ENCODE measurements around the gene ERC1.
"Not testable (repeated sequence)": the region's sequence is repeated elsewhere in the genome, so short reads cannot be mapped to it uniquely, and the experiment has no call there.

Gene ERC1

DNA sequence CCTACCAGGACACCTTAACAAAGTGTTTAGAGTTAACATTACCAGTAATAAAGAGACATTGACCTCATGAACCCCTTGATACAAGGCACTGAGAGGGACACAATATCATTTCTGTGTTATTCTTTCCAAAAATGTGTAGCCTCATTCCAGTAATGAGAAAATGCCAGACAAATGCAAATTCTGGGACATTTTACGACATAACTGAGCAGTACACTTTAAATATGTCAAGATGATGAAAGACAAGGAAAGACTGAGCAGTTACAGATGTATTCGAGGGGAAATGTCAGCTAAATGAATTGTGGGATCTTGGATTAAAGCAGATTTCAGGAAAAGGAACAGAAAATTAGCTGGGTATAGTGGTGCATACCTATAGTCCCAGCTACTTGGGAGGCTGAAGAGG, 255.6 kb downstream of the ERC1 start:
- DNase-seq, result peak; percentile 67

DNA sequence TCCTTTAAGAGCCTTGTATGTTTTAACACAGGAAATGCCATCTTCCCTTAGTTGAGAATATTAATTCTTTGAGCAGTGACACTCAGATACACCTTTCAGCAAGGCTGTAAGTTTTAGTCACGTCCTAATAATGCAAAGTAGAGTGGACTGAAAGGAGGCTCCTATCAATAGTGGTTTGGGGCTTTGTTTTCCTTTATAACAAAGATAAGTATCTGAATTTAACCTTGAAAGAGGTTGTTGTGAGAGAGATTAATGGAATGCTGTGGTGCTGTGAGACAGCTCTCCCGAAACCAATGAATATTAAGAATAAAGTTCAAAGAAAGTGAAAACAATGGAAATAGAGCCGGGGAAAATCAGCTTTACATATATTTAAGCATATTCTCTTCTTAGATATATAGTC, 259.6 kb downstream of the ERC1 start:
- DNase-seq, result no peak

DNA sequence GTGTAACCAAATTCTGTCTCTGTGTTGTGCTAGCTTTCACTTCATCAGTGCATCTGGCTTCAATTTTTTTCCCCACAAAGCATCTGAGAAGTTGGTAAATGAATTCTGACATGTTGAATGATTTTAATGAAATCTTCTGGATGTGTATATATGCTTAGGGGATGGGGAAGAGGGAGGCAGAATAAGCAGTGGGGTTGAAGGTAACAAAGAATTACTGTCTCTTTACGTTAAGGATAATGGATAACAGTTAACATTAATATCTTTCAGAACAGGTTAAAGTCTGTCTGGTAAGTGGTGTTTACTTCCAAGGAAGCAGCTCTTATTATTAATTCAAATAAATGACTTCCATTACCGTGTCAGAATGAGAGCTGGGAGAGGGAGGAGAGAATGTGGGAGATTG, 261.7 kb downstream of the ERC1 start:
- no peak for DNase-seq

DNA sequence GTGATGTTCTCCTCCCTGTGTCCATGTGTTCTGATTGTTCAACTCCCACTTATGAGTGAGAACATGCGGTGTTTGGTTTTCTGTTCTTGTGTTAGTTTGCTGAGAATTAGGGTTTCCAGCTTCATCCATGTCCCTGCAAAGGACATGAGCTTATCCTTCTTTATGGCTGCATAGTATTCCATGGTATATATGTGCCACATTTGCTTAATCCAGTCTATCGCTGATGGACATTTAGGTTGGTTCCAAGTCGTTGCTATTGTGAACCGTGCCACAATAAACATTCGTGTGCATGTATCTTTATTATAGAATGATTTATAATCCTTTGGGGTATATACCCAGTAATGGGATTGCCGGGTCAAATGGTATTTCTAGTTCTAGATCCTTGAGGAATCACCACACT, 264.1 kb downstream of the ERC1 start:
- DNase-seq, result not testable (repeated sequence)

DNA sequence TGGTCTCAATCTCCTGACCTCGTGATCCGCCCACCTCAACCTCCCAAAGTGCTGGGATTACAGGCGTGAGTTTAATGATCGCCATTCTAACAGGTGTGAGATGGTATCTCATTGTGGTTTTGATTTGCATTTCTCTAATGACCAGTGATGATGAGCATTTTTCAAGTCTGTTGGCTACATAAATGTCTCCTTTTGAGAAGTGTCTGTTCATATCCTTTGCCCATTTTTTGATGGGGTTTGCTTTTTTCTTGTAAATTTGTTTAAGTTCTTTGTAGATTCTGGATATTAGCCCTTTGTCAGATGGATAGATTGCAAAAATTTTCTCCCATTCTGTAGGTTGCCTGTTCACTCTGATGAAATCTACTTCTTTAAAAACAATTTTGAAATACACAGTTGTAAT, 264.8 kb downstream of the ERC1 start:
- DNase-seq, result not testable (repeated sequence)

DNA sequence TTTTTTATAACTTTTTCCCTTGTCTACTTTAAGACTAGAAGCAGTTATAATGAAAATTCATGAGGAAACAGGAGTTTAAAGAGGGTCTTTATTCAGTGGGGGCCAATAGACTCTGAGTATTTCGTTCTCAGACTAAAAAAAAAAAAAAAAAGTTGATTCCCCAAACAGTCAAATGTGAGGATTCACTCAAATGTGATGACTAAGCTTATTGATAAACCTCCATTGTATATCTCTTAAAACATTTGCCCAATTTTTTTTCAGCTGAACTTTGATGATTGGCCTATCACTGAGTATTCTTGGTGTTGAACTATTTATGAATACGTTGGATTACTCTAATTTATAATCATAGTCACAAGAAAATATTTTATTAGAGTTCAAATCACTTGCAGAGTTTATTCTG, 265.3 kb downstream of the ERC1 start:
- no peak for DNase-seq

DNA sequence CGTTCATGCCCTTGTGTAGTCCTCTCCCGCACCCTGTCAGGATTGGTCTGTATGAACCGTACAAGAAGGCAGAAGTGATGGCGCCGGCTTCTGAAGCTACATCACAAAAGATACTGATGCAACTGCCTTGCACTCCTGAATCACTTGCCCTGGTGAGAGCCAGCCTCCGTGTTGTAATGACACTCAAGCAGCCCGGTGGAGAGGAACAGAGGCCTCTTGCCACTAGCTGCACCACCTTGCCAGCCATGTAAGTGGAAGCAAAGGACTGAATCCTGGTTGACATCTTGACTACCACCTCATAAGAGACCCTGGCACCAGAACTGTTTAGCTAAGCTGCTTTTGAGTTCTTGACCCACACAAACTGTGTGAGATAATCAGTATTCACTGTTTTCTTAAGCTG, 266.0 kb downstream of the ERC1 start:
- no peak for DNase-seq

DNA sequence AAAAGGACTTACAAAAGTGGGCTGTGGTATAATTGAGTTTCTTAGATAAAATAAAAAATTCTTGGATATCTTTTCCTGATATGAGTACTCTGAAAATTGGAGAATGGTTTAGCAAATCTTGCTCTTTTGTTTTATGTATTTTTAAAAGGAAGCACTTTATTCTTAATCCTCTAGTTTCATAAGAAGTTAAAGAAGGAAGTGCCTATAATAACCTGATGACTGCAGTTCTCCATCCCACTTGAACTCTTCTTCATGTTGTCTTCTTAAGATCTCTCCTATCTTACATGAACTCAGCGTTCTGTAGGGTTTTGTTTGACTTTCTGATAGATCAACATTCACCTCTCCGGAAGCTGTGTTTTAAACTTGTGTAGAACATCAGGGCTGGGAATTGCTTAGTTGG, 271.0 kb downstream of the ERC1 start:
- no peak for DNase-seq

DNA sequence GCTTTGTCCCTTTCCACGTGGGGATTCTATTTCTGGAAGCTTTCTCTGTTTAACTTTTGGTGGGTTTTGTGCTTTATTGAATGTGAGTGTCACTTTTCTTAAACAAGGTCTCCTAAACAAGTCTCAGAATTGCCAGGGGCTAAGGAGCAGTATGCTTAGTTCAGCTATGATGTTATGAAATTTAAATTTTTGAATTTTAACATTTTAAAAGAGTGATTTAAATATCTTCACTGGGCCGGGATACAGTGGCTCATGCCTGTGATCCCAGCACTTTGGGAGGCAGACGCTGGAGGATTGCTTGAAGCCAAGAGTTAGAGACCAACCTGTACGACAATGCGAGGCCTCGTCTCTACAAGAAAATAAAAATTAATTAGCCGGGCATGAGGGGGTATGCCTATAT, 276.2 kb downstream of the ERC1 start:
- no peak for DNase-seq

DNA sequence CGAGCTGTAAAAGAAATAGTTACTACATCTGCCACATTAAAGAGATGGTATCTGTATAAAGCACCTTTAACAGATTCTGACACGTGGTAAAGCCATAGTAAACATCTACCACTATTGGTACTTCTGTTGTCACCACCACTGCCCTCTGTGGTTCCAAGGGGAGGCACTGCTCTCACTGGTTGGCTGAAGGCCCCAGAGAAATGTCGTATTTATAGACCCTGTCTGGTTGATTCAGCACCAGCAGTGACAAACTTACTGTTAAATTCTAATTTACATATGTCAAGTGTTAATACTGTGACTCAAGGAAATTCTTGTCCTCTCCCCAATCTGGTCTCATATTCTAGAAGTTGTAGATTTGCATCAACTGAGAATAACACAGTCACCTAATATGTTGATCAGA, 281.1 kb downstream of the ERC1 start:
- DNase-seq, result no peak

DNA sequence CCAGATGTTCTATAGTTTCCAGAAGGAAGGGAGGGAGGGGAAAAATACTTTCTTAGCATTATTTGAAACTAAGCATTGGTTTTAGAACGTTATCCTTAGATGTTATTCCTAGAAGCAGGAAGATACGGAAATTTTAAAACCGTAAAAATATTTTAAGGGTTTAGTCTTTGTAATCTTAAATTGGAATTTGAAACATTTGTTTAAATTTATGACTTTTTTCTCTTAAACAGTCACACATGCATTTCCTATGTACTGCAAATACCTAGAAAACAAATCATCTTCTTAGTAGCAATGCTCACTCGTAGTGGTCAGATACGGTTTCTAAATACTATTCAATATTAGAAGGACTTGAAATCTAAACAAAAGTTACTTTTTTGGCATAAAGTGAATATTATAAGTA, 282.0 kb downstream of the ERC1 start:
- peak; percentile 60 for DNase-seq

DNA sequence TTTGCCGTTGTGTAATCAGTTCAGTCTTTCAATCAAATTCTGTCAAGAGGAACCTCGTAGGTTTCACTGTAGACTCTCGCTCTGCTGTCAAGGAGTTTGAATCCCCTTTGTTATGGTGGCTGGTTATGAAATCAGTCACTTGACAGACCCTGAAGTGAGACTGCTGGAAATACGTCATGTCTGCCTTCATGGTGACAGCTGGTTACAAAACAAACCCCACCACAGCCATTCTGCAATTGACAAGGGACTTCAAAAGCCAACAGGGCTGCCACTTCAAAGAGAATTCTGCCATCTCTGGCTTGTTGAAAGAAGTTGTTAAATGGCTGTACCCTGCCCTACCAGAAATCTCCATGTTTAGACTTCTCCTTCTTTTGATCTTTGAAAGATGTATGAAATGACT, 286.9 kb downstream of the ERC1 start:
- DNase-seq, result no peak

DNA sequence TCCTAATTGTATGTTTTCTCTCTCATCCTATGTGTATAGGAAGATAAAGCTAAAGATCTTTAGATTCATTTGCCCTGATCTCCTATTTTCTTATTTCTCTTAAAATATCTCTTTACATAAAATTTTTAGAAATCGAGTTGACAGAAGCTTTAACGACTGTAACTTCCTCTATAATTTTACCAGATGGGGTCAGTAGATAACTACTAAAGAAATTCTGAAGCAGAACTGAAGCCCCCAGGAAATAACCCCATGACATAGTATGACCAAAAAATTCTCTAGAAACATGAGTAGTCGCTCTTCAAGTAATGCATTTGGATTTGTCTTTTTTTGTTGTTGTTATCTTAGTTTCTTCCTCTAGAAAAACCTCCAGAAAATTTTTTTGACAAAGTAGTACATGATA, 288.0 kb downstream of the ERC1 start:
- DNase-seq, result no peak

DNA sequence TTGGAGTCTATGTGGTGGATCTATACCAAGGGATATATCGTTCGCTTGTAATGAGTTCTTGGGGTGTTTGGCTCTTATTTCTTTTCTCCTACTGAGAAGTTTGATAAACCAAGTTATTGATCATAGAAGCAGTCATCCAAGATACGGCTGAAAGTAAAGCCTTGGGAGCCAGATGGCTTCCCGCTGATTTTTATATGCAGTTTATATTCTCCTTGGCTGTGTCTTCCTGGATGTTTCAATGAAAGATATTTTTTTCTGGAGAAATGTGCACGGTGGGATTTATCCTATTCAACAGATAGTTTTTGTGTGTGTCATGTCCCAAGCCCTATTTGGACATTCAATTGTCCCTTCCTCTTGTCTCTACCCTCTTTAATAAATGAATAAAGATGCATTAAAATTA, 289.0 kb downstream of the ERC1 start:
- no peak for DNase-seq

DNA sequence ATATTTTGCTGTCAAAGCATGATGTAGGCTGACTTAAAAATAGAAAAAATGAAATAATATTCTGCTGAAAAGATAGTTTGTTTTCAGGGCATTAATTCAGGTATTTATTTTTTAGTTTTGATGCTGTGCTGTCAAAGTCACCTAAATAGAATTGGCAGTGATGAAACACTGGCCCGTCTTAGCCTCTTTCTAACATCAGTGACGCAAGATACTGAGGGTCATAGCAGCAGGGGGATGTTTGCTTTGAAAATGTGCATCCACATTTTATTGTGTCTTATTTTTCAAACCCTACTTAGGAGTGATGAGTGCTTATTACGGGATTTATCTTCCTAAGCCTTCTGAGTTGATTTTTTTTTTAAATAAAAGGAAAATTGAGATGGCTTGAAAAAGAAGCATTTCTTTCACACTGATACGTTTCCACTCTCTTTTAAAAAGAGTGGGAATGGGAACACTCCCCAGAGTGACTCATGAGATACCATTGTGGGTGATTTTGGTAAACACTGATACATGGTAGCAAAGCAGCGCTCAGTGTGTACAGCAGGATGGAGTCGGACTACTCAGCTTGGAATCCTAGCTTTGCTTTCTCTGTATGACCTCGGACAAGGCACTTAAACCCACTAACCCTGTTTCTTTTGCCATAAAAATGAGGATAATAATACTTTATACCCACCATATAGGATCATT, 290.8 kb downstream of the ERC1 start:
- peak; percentile 49 for DNase-seq

DNA sequence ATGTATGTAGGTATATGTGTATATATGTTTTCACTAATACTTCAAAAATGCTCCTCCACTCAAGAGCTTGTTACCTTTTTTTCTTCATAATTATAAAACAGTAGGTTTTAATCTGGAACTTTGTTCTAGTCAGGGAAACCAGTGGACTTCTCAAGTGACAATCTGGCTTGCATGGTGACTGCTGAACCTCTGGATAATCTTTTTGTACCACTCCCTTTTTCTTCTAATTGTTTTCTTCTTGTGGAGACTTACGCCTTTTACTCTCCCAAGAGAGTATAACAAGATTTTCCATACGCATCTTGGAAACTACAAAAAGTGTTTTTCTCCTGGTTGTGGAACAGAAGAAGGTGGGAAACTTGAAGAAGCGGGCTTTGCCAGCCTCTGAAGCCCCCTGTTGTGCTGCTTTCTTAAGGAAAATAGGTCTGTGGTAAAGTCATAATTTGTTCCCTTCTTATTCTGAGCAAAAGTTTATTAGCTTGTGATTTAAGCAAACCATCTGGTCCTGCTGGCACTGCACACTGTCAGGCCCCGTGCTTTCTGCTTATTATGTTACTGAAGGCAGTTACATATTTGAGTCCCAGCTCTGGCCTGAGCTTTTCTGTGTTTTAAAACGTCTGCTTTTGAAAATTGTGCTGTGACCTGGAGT, 291.8 kb downstream of the ERC1 start:
- DNase-seq, result peak; percentile 23

DNA sequence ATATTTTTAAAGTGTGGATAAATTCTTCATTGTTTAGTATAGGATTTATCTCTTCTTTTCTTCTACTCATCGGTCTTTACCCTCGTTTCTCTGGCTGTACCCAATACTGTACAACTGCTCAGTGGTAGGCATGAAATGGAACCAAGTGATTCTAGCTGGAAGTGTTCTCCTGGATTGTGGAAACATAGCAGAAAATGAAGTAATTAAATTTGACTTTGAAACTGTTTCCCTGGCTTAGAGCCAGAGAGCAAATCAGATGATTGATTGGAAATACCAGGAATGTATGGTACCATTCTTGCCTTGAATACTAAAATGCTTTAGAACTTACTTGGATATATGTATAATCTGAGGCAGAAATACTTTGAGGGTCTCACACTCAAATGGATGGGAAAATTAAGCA, 292.3 kb downstream of the ERC1 start:
- DNase-seq, result no peak

DNA sequence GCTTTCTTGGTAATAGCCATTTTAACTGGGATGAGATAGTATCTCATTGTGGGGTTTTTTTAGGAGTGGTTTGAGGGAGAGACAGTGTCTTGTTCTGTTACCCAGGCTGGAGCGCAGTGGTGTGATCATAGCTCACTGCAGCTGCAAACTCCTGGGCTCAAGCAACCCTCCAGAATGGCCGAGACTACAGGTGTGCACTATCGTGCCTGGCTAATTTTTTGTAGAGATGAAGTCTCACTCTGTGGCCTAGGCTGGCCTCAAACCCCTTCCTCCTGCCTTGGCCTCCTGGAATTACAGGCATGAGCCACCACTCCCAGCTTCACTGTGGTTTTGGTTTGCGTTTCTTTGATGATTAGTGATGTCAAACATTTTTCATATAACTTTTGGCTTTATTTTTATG, 293.6 kb downstream of the ERC1 start:
- DNase-seq, result no peak

DNA sequence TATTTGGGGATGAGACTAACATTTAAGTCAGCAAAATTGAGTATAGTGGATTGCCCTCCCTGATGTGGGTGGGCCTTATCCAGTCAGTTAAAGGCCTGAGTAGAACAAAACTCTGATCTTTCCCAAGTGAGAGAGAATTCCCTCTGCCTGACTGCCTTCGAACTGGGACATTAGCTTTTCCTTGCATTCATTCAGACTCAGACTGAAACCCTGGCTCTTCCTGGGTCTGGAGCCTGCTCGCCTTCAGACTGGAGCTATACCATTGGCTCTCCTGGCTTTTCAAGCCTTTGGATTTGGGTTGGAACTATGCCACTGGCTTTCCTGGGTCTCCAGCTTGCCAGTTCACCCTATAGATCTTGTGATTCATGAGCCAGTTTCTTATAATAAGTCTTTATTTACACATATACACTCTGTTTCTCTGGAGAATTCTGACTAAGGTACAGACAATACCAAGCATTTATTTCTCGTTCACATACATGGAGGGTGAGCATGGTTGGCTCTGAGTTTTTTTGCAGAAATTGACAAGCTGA, 296.5 kb downstream of the ERC1 start:
- DNase-seq, result no peak

DNA sequence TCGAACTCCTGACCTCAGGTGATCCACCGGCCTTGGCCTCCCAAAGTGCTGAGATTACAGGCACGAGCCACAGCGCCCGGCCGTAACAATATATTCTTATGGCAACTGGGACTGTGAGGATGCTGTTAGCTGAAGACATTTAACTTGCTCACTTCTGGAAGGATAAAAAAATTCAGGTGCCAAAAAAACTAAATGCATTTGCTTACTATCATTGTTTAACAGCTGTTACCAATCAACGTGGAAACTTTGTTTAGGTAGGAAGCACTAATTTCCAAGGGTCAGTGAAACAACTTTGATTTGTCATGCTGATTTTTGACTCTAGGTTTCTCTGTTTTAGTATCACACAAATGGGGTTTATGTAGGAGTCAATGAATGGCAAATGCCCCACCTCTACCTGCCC, 297.3 kb downstream of the ERC1 start:
- no peak for DNase-seq

DNA sequence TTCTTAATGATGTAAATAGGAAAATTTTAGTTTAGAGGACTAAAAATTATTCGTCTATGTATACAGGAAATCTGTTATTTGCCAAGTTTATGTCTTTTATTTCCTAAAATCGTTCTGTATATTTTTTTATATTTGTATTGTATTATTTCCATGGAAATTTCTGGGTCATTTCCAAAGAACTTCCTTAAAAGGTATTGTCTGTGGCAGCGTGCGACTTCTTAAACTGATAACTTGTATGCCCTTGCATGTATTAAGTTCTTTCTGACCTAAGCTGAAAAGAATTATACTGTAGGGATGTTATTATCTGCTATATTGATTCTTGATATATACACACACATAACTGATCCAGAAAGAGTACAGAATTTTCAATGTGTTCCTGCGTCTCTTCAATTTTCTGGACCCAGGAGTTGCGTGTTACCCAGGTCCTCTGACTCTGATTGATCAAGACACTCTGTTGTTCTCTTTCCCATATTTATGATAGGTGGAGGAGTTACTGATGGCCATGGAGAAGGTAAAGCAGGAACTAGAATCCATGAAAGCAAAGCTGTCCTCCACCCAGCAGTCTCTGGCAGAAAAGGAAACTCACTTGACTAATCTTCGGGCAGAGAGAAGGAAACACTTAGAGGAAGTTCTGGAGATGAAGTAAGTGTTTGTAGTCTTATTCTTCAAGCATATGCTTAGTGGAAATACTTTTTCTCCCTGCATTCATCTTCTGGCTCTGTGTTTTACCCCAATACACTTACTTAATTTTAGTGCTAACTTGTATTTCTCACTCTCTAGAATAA, 298.5 kb downstream of the ERC1 start:
- no peak for DNase-seq

DNA sequence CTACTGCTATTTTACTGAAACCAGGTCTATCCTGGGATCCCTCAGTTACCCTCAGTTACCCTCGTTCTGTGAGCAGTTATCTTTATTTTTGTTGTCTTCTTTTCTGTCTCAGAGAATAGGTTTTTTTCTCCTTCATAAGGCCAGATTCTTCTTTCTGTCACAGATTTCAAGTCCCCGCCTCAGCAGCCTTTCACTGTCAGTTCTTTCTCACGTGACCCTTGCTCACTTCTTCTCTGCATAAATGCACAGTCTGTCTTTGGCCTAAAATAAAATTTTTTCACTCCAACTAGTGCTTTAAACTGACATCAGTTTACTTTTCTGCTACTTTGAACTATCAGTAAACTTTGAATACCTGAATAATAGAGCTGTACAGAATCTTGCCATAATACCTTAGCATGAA, 299.7 kb downstream of the ERC1 start:
- DNase-seq, result no peak

DNA sequence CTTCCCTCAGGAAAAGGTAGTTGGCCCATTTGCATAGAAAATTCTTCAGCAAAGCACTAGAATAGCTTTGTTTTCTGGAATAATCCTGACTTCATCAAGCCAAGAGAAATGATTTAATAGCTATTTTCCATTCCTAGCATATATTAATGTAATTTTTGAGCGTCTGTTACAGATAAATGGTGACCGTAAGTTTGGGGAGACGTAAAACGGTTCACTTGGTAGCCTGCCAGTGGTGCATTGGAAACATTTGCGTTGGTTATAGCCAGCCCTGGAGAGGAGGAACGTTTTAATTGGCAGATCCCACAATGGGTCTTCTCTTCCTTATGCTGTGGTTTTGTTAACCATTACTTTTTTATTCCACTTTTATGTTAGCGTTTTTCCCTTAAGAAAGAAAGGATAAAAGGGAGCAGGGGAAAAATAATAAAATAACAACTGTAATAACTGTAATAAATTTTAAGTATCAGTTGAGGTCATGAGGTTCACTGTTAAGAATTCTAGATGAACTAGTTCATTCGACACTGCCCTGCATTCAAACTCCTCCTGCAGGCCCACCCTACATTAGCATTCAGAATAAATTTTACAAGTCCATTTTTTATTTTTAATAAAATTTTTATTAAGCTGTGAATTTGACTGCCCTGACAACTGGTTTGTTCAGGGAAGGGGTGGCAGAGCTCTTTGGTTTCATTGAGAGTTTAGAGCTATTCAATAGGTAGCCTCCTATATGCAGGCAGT, 300.7 kb downstream of the ERC1 start:
- no peak for DNase-seq
